ENCODE results near the gene RNASEL. TPM values are rescaled to one million over a fixed set of nuclear protein-coding genes. Genes with fewer than 3 reads are reported as not detected.

The RNASEL gene
- total and polyA plus RNA-seq, 2 experiments from 2014 or later: 0.37 to 0.94 TPM

DNA sequence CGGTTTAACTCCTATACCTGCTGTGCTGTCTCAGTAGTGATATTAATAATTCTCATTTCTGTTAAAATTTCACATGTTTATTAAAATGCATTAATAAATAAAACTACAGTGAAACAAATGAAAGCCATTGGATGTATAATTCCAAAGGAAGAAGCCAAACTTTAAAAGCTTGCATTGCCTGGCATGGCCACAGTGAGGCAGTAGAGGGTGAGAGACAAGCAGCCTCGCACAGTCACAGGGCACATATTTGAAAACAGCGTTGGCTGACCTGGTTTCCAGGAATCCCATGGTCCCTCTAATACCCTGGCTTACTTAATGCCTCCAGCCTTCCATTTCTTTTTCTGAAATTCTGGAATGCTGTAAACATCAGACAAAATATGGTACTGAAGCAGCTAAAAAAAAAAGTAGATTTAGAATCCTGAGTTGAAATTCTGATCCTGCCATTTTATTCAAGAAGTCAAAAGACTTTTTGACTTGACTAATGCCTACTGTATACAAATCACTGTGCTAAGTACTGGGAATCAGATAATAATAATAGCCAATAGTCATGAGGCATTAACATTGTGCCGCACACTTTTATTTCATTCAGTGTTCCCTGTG lies 6.7 kb upstream of the RNASEL start:
- H3K79me2 ChIP-seq (replicated peaks; ENCODE audit: insufficient read depth): peaks cover under 1% of the 10 kb centered on the region; the same call in 1 of the 2 replicates
- no peaks in the 10 kb centered on the region for H3K36me3 Mint-ChIP-seq (ENCODE audit: low read depth)
- DNase-seq (ENCODE audit: low spot score) (peak; percentile 86), ATAC-seq (peak; percentile 69)
- H3K4me2 ChIP-seq: no peak overlapping the region
- peaks cover 14% of the 10 kb centered on the region for H3K36me3 ChIP-seq (ENCODE audit: insufficient read depth)
- no peak overlapping the region for H3K27ac ChIP-seq (ENCODE audit: low read depth)
- H3F3A ChIP-seq (replicated peaks; ENCODE audit: low read depth): 0 out of 2 replicates have a peak, but pooled peaks cover 3% of the 10 kb centered on the region
- H3K4me3 Mint-ChIP-seq: no peak overlapping the region
- H3K27me3 ChIP-seq (ENCODE audit: insufficient read depth): no peaks in the 10 kb centered on the region
- no peak overlapping the region for H2AFZ ChIP-seq
- H3K9me3 Mint-ChIP-seq: no peaks in the 10 kb centered on the region
- H3K9me2 ChIP-seq (ENCODE audit: insufficient read depth): no peaks in the 10 kb centered on the region
- TF ChIP-seq EZH2phosphoT487 (IDR thresholded peaks at IDR 0.05; ENCODE audit: unreplicated experiment): no peak
- TF ChIP-seq, protein P1, sequence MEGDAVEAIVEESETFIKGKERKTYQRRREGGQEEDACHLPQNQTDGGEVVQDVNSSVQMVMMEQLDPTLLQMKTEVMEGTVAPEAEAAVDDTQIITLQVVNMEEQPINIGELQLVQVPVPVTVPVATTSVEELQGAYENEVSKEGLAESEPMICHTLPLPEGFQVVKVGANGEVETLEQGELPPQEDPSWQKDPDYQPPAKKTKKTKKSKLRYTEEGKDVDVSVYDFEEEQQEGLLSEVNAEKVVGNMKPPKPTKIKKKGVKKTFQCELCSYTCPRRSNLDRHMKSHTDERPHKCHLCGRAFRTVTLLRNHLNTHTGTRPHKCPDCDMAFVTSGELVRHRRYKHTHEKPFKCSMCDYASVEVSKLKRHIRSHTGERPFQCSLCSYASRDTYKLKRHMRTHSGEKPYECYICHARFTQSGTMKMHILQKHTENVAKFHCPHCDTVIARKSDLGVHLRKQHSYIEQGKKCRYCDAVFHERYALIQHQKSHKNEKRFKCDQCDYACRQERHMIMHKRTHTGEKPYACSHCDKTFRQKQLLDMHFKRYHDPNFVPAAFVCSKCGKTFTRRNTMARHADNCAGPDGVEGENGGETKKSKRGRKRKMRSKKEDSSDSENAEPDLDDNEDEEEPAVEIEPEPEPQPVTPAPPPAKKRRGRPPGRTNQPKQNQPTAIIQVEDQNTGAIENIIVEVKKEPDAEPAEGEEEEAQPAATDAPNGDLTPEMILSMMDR (conservative IDR thresholded peaks at IDR 0.05; ENCODE audit: low read depth in 2 of 2): peak; percentile 93 to 96
- TF ChIP-seq, protein P2, sequence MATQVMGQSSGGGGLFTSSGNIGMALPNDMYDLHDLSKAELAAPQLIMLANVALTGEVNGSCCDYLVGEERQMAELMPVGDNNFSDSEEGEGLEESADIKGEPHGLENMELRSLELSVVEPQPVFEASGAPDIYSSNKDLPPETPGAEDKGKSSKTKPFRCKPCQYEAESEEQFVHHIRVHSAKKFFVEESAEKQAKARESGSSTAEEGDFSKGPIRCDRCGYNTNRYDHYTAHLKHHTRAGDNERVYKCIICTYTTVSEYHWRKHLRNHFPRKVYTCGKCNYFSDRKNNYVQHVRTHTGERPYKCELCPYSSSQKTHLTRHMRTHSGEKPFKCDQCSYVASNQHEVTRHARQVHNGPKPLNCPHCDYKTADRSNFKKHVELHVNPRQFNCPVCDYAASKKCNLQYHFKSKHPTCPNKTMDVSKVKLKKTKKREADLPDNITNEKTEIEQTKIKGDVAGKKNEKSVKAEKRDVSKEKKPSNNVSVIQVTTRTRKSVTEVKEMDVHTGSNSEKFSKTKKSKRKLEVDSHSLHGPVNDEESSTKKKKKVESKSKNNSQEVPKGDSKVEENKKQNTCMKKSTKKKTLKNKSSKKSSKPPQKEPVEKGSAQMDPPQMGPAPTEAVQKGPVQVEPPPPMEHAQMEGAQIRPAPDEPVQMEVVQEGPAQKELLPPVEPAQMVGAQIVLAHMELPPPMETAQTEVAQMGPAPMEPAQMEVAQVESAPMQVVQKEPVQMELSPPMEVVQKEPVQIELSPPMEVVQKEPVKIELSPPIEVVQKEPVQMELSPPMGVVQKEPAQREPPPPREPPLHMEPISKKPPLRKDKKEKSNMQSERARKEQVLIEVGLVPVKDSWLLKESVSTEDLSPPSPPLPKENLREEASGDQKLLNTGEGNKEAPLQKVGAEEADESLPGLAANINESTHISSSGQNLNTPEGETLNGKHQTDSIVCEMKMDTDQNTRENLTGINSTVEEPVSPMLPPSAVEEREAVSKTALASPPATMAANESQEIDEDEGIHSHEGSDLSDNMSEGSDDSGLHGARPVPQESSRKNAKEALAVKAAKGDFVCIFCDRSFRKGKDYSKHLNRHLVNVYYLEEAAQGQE (IDR thresholded peaks at IDR 0.05; ENCODE audit: unreplicated experiment): no peak
- no peaks in the 10 kb centered on the region for H3K27me3 Mint-ChIP-seq (ENCODE audit: insufficient read depth, low read depth, poor library complexity)
- H3K4me3 ChIP-seq: no peak overlapping the region
- no peak overlapping the region for H3K27ac Mint-ChIP-seq
- no peaks in the 10 kb centered on the region for H3K4me1 ChIP-seq (ENCODE audit: insufficient read depth)
- H4K20me1 ChIP-seq (replicated peaks; ENCODE audit: insufficient read depth): peaks cover 6% of the 10 kb centered on the region; the same call in 1 of the 2 replicates
- H3K4me1 Mint-ChIP-seq: peaks cover 4% of the 10 kb centered on the region

DNA sequence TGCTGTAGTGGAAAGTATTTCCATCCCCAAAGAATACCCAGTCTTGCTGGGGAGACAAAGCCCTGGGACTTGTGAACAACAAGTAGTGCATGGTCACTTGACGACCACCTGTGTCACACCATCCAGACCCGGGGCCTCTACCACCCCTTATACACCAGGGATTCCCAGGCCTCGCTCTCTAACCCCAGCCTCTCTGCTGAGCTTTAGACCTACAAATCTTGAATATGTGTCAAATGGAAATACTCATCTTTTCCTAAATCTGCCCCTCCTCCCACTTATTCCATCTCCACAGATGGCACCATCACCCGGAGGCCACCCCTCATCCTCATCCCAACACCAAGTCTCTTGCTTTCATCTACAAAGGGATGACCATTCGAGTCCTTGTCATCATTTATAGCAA lies 875 bp upstream of the RNASEL start:
- H3K4me1 Mint-ChIP-seq: peaks cover 13% of the 10 kb centered on the region
- Histone ChIP-seq H3F3A (replicated peaks; ENCODE audit: low read depth) (no peaks in the 10 kb centered on the region), H3K4me1 (ENCODE audit: insufficient read depth) (peaks cover 13% of the 10 kb centered on the region), H2AFZ (peak overlapping the region; percentile 94), H3K36me3 (ENCODE audit: insufficient read depth) (no peaks in the 10 kb centered on the region), H3K9me2 (ENCODE audit: insufficient read depth) (no peaks in the 10 kb centered on the region; the same call in 1 of the 2 replicates), H3K79me2 (replicated peaks; ENCODE audit: insufficient read depth) (no peaks in the 10 kb centered on the region), H3K4me3 (no peak overlapping the region), H3K4me2 (no peak overlapping the region), H3K27ac (ENCODE audit: low read depth) (no peak overlapping the region), H4K20me1 (replicated peaks; ENCODE audit: insufficient read depth) (no peaks in the 10 kb centered on the region), H3K27me3 (ENCODE audit: insufficient read depth) (no peaks in the 10 kb centered on the region)
- ATAC-seq: no peak
- DNase-seq (ENCODE audit: low spot score): no peak
- H3K4me3 Mint-ChIP-seq: no peak overlapping the region; the same call in 2 of the 3 replicates
- H3K9me3 Mint-ChIP-seq: no peaks in the 10 kb centered on the region
- peaks cover 7% of the 10 kb centered on the region for H3K27me3 Mint-ChIP-seq (ENCODE audit: insufficient read depth, low read depth, poor library complexity)
- no peak overlapping the region for H3K27ac Mint-ChIP-seq
- TF ChIP-seq ZNF331 (CRISPR knock-in tag; IDR thresholded peaks at IDR 0.05; ENCODE audit: low read depth): no peak
- no peak for TF ChIP-seq ZNF114 (CRISPR knock-in tag; IDR thresholded peaks at IDR 0.05)
- no peak for TF ChIP-seq POLR2AphosphoS5 (IDR thresholded peaks at IDR 0.05; ENCODE audit: low read depth)
- TF ChIP-seq, protein P1 (conservative IDR thresholded peaks at IDR 0.05; ENCODE audit: low read depth in 2 of 2): no peak
- no peak for TF ChIP-seq CREB1 (CRISPR knock-in tag; IDR thresholded peaks at IDR 0.05; ENCODE audit: low read depth)
- no peak for TF ChIP-seq EZH2 (IDR thresholded peaks at IDR 0.05; ENCODE audit: low read depth, unreplicated experiment)
- no peak for TF ChIP-seq JUNB (IDR thresholded peaks at IDR 0.05; ENCODE audit: unreplicated experiment)
- no peak for TF ChIP-seq NANOG (IDR thresholded peaks at IDR 0.05; ENCODE audit: borderline replicate concordance)
- H3K36me3 Mint-ChIP-seq (ENCODE audit: low read depth): no peaks in the 10 kb centered on the region; the same call in 1 of the 3 replicates

Data from GM23338 (cell line).